DOHH2 (cell line): ENCODE data around the gene TAMM41.
"Not testable (repeated sequence)": the region's sequence is repeated elsewhere in the genome, so short reads cannot be mapped to it uniquely, and the experiment has no call there.

Experiments
- H3F3A ChIP-seq: fragments of 200-600 bp; sonication (generic), shearing (Covaris generic); 2 replicates; pipeline ENCODE4 v1.6.0; 2016; ENCODE audit warnings: antibody characterized with exemption, mild to moderate bottlenecking; ENCODE audit not compliant: control insufficient read depth, insufficient read depth
- H3K27ac ChIP-seq: fragments of 200-600 bp; sonication (generic); 2 replicates; pipeline ENCODE4 v1.5.1; 2014; ENCODE audit warnings: low read depth, mild to moderate bottlenecking, low read length, moderate library complexity
- H3K27me3 ChIP-seq: fragments of 200-600 bp; sonication (generic); 2 replicates; pipeline ENCODE4 v1.6.1; 2014; ENCODE audit warnings: mild to moderate bottlenecking, low read length, mixed read lengths; ENCODE audit not compliant: control insufficient read depth
- H3K36me3 ChIP-seq: fragments of 200-600 bp; sonication (generic); 2 replicates; pipeline ENCODE4 v1.6.1; 2014; ENCODE audit warnings: mild to moderate bottlenecking, low read length, moderate library complexity, mixed read lengths; ENCODE audit not compliant: control insufficient read depth
- H3K4me1 ChIP-seq: fragments of 200-600 bp; sonication (generic); 2 replicates; pipeline ENCODE4 v1.6.1; 2014; ENCODE audit warnings: mild to moderate bottlenecking, low read length, mixed read lengths; ENCODE audit not compliant: control insufficient read depth
- H3K4me2 ChIP-seq: fragments of 200-600 bp; sonication (generic); 2 replicates; pipeline ENCODE4 v1.6.0; 2014; ENCODE audit warnings: mild to moderate bottlenecking, low read length, moderate library complexity
- H3K4me3 ChIP-seq: fragments of 200-600 bp; sonication (generic); 2 replicates; pipeline ENCODE4 v1.5.1; 2014; ENCODE audit warnings: mild to moderate bottlenecking, low read length, mixed read lengths
- H3K79me2 ChIP-seq: fragments of 200-600 bp; sonication (generic); 2 replicates; pipeline ENCODE4 v1.6.1; 2014; ENCODE audit warnings: mild to moderate bottlenecking, low read length, mixed read lengths; ENCODE audit not compliant: control insufficient read depth
- H3K9me2 ChIP-seq: fragments of 200-600 bp; sonication (generic); replicated peaks from 2 replicates; pipeline ENCODE4 v1.6.1; 2014; ENCODE audit warnings: mild to moderate bottlenecking, low read length, mixed read lengths; ENCODE audit not compliant: control insufficient read depth
- H3K9me3 ChIP-seq: fragments of 200-600 bp; sonication (generic); 2 replicates; pipeline ENCODE4 v1.6.1; 2014; ENCODE audit warnings: antibody characterized with exemption, low read length, mixed read lengths; ENCODE audit not compliant: control insufficient read depth, insufficient read depth
- H4K20me1 ChIP-seq: fragments of 200-600 bp; sonication (generic); 2 replicates; pipeline ENCODE4 v1.6.0; 2014; ENCODE audit warnings: low read depth, mild to moderate bottlenecking, antibody characterized with exemption, low read length, moderate library complexity; ENCODE audit not compliant: control insufficient read depth, insufficient read depth
- CTCF ChIP-seq: fragments of 200-600 bp; sonication (generic); IDR thresholded peaks from one replicate; pipeline ENCODE4 v1.5.1; 2014; ENCODE audit warnings: antibody characterized with exemption, mild to moderate bottlenecking, low read depth, low read length; ENCODE audit not compliant: poor library complexity, severe bottlenecking
- EZH2phosphoT487 ChIP-seq: fragments of 200-600 bp; sonication (generic); IDR thresholded peaks from 2 replicates; pipeline ENCODE4 v1.6.1; 2017; ENCODE audit warnings: borderline replicate concordance, mild to moderate bottlenecking, antibody characterized with exemption, low read length, moderate library complexity, mixed read lengths

TAMM41 gene, protein sequence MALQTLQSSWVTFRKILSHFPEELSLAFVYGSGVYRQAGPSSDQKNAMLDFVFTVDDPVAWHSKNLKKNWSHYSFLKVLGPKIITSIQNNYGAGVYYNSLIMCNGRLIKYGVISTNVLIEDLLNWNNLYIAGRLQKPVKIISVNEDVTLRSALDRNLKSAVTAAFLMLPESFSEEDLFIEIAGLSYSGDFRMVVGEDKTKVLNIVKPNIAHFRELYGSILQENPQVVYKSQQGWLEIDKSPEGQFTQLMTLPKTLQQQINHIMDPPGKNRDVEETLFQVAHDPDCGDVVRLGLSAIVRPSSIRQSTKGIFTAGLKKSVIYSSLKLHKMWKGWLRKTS

DNA sequence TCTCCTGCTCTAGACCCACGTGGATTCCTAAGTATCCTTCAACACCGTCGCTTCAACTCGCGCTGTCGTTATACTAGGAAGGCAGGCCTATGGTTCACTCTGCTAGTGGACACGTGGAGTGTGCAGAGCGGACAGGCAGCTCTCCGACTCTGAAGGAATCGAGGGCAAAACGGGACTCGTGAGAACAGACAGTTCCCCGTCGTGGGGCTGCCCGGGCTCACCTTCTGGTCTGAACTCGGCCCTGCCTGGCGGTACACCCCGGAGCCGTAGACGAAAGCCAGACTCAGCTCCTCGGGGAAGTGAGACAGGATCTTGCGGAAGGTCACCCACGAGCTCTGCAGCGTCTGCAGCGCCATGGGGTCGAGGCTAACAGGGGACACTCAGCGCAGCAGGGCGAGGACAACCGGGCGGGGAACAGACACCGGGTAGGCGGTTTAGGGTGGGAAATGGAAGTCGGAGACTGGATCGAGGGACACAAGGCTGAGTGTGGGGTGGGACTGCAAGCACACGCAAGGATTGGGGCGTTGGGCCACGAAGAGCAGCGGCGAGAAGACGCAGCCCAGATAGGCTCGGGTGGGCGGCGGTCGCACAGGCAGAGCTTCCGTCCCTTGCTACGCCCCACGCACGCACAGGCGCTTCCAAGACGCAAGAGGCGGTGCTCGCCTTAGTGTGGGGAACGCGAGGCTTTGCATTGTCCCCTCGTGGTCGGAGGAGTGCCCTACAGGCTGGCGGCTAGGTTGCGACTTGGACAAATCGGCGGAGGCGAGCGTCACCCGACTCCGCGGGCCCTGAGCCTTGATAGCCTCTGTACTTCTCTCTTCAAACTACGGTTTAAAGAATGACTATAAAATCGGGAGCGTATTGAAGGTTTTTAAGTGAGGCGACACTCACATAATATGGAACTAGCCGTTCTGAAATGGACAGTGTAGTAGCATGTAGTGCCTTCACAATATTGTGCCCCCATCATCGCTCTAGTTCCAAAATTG lies at the start of gene TAMM41:
TSS of gene TAMM41 (minus strand) at position 605 of the 986 bp plus-strand sequence. CDS start at position 356, 249 bp downstream.
- Histone ChIP-seq H3K4me1 (peaks cover 15% of the 10 kb centered on the region), H3K27me3 (peaks cover 8% of the 10 kb centered on the region), H3K79me2 (peaks cover 42% of the 10 kb centered on the region), H3K9me2 (no peaks in the 10 kb centered on the region), H3K36me3 (peaks cover 41% of the 10 kb centered on the region), H3K27ac (peak within 1 kb of the TSS; percentile 43), H4K20me1 (no peaks in the 10 kb centered on the region), H3K4me3 (peak within 1 kb of the TSS; percentile 97), H3K4me2 (peak within 1 kb of the TSS; percentile 62), H3K9me3 (no peaks in the 10 kb centered on the region), H3F3A (no peaks in the 10 kb centered on the region)
- TF ChIP-seq CTCF = peak; percentile 69
- TF ChIP-seq EZH2phosphoT487 = no peak

DNA sequence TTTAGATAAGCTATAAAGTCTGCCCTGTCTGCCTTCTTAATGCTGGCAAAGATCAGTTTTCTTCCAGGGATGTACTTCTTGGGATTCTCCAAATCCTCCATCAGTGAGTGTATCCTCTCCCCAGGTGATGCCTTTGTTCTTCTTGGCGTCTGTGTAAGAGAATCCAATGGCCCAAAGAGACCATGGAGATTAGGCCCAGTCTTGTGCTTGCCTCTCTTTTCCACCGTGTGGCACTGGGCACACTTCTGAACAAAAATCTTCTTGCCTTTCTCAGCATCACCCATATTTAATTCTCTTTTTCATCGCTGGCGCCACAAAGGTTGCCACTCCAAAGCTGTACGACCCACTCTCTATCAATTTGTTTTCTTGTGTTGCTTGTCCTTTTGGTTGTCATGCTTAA lies 32.2 kb upstream of the TAMM41 start:
- H3K4me3 ChIP-seq = no peak overlapping the region
- H3K27me3 ChIP-seq = no peaks in the 10 kb centered on the region
- TF ChIP-seq CTCF (no peak), EZH2phosphoT487 (no peak)
- no peaks in the 10 kb centered on the region for H3K9me3 ChIP-seq
- H3K79me2 ChIP-seq = no peaks in the 10 kb centered on the region
- H3K36me3 ChIP-seq = no peaks in the 10 kb centered on the region
- H3K9me2 ChIP-seq = no peaks in the 10 kb centered on the region
- no peaks in the 10 kb centered on the region for H4K20me1 ChIP-seq
- no peaks in the 10 kb centered on the region for H3K4me1 ChIP-seq
- no peaks in the 10 kb centered on the region for H3F3A ChIP-seq
- no peak overlapping the region for H3K4me2 ChIP-seq
- H3K27ac ChIP-seq = no peak overlapping the region

DNA sequence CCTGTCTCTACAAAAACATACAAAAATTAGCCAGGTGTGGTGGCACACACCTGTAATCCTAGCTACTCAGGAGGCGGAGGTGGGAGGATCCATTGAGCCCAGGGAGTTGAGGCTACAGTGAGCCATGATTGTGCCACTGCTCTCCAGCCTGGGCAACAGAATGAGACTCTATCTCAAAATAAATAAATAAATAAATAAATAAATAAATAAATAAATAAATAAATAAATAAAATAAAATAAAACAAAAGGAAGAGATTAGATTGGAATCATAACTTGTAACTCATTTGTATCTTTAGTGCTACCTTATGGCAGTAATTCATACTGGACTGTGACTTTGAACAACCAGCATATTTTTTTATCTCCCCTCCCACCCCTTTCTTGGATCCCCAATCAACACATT lies 28.0 kb upstream of the TAMM41 start:
- not testable (repeated sequence) for H3K36me3 ChIP-seq, H3F3A ChIP-seq, H3K4me3 ChIP-seq, H3K27me3 ChIP-seq, H3K9me2 ChIP-seq, H3K9me3 ChIP-seq, H3K79me2 ChIP-seq, H3K4me1 ChIP-seq, H3K27ac ChIP-seq, H4K20me1 ChIP-seq, H3K4me2 ChIP-seq

DNA sequence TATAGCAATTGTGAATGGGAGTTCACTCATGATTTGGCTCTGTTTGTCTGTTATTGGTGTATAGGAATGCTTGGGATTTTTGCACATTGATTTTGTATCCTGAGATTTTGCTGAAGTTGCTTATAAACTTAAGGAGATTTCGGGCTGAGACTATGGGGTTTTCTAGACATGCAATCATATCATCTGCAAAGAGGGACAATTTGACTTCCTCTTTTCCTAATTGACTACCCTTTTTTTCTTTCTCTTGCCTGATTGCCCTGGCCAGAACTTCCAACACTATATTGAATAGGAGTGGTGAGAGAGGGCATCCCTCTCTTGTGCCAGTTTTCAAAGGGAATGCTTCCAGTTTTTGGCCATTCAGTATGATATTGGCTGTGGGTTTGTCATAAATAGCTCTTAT lies 17.1 kb upstream of the TAMM41 start:
- H3K27me3 ChIP-seq, H3K36me3 ChIP-seq, H3F3A ChIP-seq, H3K79me2 ChIP-seq, H3K4me1 ChIP-seq, H3K4me2 ChIP-seq, H3K9me2 ChIP-seq, H3K27ac ChIP-seq, H3K9me3 ChIP-seq, H4K20me1 ChIP-seq, H3K4me3 ChIP-seq: not testable (repeated sequence)

GRCh38 chr3:11862584-11862983 lies 15.9 kb upstream of the TAMM41 start:
- H3K9me3 ChIP-seq, H4K20me1 ChIP-seq, H3K9me2 ChIP-seq, H3K79me2 ChIP-seq, H3F3A ChIP-seq, H3K27me3 ChIP-seq, H3K27ac ChIP-seq, H3K4me1 ChIP-seq, H3K4me2 ChIP-seq, H3K4me3 ChIP-seq, H3K36me3 ChIP-seq: not testable (repeated sequence)

GRCh38 chr3:11862145-11862544 lies 15.5 kb upstream of the TAMM41 start:
- not testable (repeated sequence) for H3K9me3 ChIP-seq, H4K20me1 ChIP-seq, H3K27ac ChIP-seq, H3K79me2 ChIP-seq, H3K4me2 ChIP-seq, H3K4me3 ChIP-seq, H3F3A ChIP-seq, H3K9me2 ChIP-seq, H3K27me3 ChIP-seq, H3K36me3 ChIP-seq, H3K4me1 ChIP-seq
